GM12878 (cell line): ENCODE results near the gene SLC35C1. TPM values are rescaled to one million over a fixed set of nuclear protein-coding genes. Genes with fewer than 3 reads are reported as not detected.

ENCODE experiments used
- ATAC-seq: fragments of 200-7000 bp; cut with Tn5 transposase; 3 replicates; pipeline ENCODE4 v1.9.1; 2020; ENCODE audit warnings: mild to moderate bottlenecking, moderate library complexity
- BruUV-seq: library from RNA; stranded (reverse); fragments of 400-500 nt; replicated peaks from 2 replicates; lab custom pipeline; 2021; lab: Mats Ljungman, UMichigan
- CTCF ChIA-PET: fragments of 300-600 bp; sonication (Branson Sonifier 250); formaldehyde crosslinking; extraction: SDS; loops from one replicate; lab custom pipeline; 2021; ENCODE audit warnings: inconsistent platforms; lab: Yijun Ruan, JAX
- POLR2A ChIA-PET: fragments of 350-600 bp; formaldehyde crosslinking; extraction: SDS; loops from one replicate; lab custom pipeline; 2021; ENCODE audit warnings: inconsistent platforms; lab: Charles Lee
- RAD21 ChIA-PET: fragments of 300-600 bp; sonication (Branson Sonifier 250); formaldehyde crosslinking; loops from one replicate; lab custom pipeline; 2023; ENCODE audit warnings: antibody characterized with exemption; ENCODE audit not compliant: unreplicated experiment; lab: Charles Lee
- SMC1A ChIA-PET: fragments of 300-600 bp; sonication (Branson Sonifier 250); formaldehyde crosslinking; loops from one replicate; lab custom pipeline; 2023; ENCODE audit not compliant: unreplicated experiment, uncharacterized antibody; lab: Charles Lee
- DNase-seq: peaks from one replicate; pipeline ENCODE4 v3.0.0-alpha.2; 2011; ENCODE audit warnings: low read depth, low spot score
- FAIRE-seq: peaks from 3 replicates; lab custom pipeline; 2011; peaks lifted over from hg19 to GRCh38; lab: Jason Lieb, UNC
- H2AFZ ChIP-seq: 2 replicates; pipeline ENCODE4 v1.6.0; 2011; ENCODE audit warnings: low read depth, low read length, control low read depth; ENCODE audit not compliant: control insufficient read depth
- H3K27ac ChIP-seq: 2 replicates; pipeline ENCODE4 v1.5.1; 2011; ENCODE audit warnings: control low read depth; ENCODE audit not compliant: control insufficient read depth, insufficient read depth
- H3K27me3 ChIP-seq, 2 experiments: replicated peaks in 1 of 2; 2 replicates each; pipeline versions ENCODE4 v1.6.0 to v1.6.1; 2011; ENCODE audit warnings: low read length in 1 of 2; ENCODE audit not compliant: control insufficient read depth in 2 of 2, insufficient read depth in 2 of 2
- H3K36me3 ChIP-seq, 2 experiments: 2 replicates each; pipeline ENCODE4 v1.5.1; 2011; ENCODE audit warnings: low read length in 1 of 2; ENCODE audit not compliant: control insufficient read depth in 2 of 2, insufficient read depth in 2 of 2
- H3K4me1 ChIP-seq: 2 replicates; pipeline ENCODE4 v1.6.1; 2011; ENCODE audit warnings: mild to moderate bottlenecking, low read length, moderate library complexity, mixed read lengths; ENCODE audit not compliant: control insufficient read depth, insufficient read depth
- H3K4me2 ChIP-seq: 2 replicates; pipeline ENCODE4 v1.6.0; 2011; ENCODE audit warnings: control low read depth; ENCODE audit not compliant: control insufficient read depth, insufficient read depth
- H3K4me3 ChIP-seq: fragments of 200-600 bp; sonication (generic); 2 replicates; pipeline ENCODE4 v1.5.1; 2016
- H3K79me2 ChIP-seq: 2 replicates; pipeline ENCODE4 v1.6.0; 2011; ENCODE audit warnings: low read length; ENCODE audit not compliant: control insufficient read depth, insufficient read depth
- H3K9ac ChIP-seq: 2 replicates; pipeline ENCODE4 v1.8.0; 2011; ENCODE audit warnings: low read length, control low read depth, mixed read lengths; ENCODE audit not compliant: control insufficient read depth, insufficient read depth
- H3K9me3 ChIP-seq: replicated peaks from 3 replicates; pipeline ENCODE4 v1.5.1; 2011; ENCODE audit warnings: mild to moderate bottlenecking, low read length; ENCODE audit not compliant: control insufficient read depth, insufficient read depth
- H4K20me1 ChIP-seq: 2 replicates; pipeline ENCODE4 v1.6.0; 2011; ENCODE audit not compliant: control insufficient read depth, insufficient read depth
- BCL3 ChIP-seq: IDR thresholded peaks from 2 replicates; pipeline ENCODE4 v1.6.1; 2011; ENCODE audit warnings: borderline replicate concordance, low read depth, mild to moderate bottlenecking, moderate library complexity, low read length; ENCODE audit not compliant: insufficient read depth, poor library complexity, severe bottlenecking
- BRCA1 ChIP-seq: IDR thresholded peaks from 2 replicates; pipeline ENCODE4 v1.6.1; 2011; ENCODE audit warnings: low read depth, low read length, improper control_type of control experiment
- CEBPZ ChIP-seq: fragments of 150-350 bp; IDR thresholded peaks from 2 replicates; pipeline ENCODE4 v1.6.1; 2016; ENCODE audit warnings: low read depth, low read length
- EED ChIP-seq: sonication (generic); IDR thresholded peaks from 2 replicates; pipeline ENCODE4 v1.6.1; 2016; ENCODE audit warnings: antibody characterized with exemption, low read depth
- ESRRA ChIP-seq: IDR thresholded peaks from 2 replicates; pipeline ENCODE4 v1.6.1; 2012; ENCODE audit warnings: mild to moderate bottlenecking, low read length, improper control_type of control experiment
- IRF5 ChIP-seq: fragments of 450-650 bp; IDR thresholded peaks from 2 replicates; pipeline ENCODE4 v1.6.1; 2017; ENCODE audit warnings: borderline replicate concordance
- SIN3A ChIP-seq: IDR thresholded peaks from 2 replicates; pipeline ENCODE4 v1.6.1; 2012; ENCODE audit warnings: low read depth, low read length, improper control_type of control experiment
- SIX5 ChIP-seq: IDR thresholded peaks from 2 replicates; pipeline ENCODE4 v1.6.1; 2011; ENCODE audit warnings: mild to moderate bottlenecking, low read depth, low read length, moderate library complexity; ENCODE audit not compliant: severe bottlenecking
- SPI1 ChIP-seq: IDR thresholded peaks from 2 replicates; pipeline ENCODE4 v1.6.1; 2011; ENCODE audit warnings: low read depth, mild to moderate bottlenecking, low read length, moderate library complexity, borderline replicate concordance; ENCODE audit not compliant: insufficient read depth
- SRF ChIP-seq, 2 experiments: IDR thresholded peaks; 2 replicates each; pipeline ENCODE4 v1.6.1; 2011; ENCODE audit warnings: low read depth in 2 of 2, low read length in 2 of 2, mild to moderate bottlenecking in 1 of 2, moderate library complexity in 1 of 2
- WRNIP1 ChIP-seq: IDR thresholded peaks from 2 replicates; pipeline ENCODE4 v1.6.1; 2011; ENCODE audit warnings: low read depth, low read length, improper control_type of control experiment, borderline replicate concordance
- ZNF592 ChIP-seq: fragments of 450-650 bp; IDR thresholded peaks from 2 replicates; pipeline ENCODE4 v1.6.1; 2017; ENCODE audit warnings: mild to moderate bottlenecking, moderate library complexity
- ZZZ3 ChIP-seq: IDR thresholded peaks from 2 replicates; pipeline ENCODE4 v1.6.1; 2011; ENCODE audit warnings: low read depth; ENCODE audit not compliant: control insufficient read depth, insufficient read length
- WGBS: methylation state at CpG from one replicate; pipeline ENCODE4 v1.1.6; 2016; ENCODE audit warnings: low lambda C conversion rate; ENCODE audit not compliant: insufficient replicate concordance, insufficient coverage; ENCODE audit errors: missing lambda C conversion rate; 5-methylcytosine and 5-hydroxymethylcytosine counted together
- in situ Hi-C: fragments of 300-500 bp; cut with MboI; formaldehyde crosslinking; loops from 9 replicates; pipeline ENCODE4 v1.14.3; 2018; ENCODE audit warnings: mixed read lengths
- intact Hi-C: fragments of 100-400 bp; cut with micrococcal nuclease; formaldehyde crosslinking; loops from one replicate; pipeline ENCODE4 v1.14.2; 2022; ENCODE audit not compliant: unreplicated experiment
- polyA plus RNA-seq, 11 experiments: library from polyadenylated mRNA; depleted of rRNA in 4 of 11; unstranded in 6 of 11; stranded (reverse) in 5 of 11; fragments of >200 nt; fragmentation: Nextera tagmentation in 4 of 11; fragmentation: Illumina TruSeq in 1 of 11; extraction: Ambion mirVana in 4 of 11; extraction: Trizol in 1 of 11; gene quantifications; 1 replicate in 1 of 11; 2 replicates in 10 of 11; pipeline versions ENCODE4 v1.2.1 to v1.2.3, GENCODE V29; 2011 to 2016; ENCODE audit warnings: inconsistent platforms in 2 of 11, missing spikeins in 2 of 11, low read depth in 1 of 11
- total RNA-seq, 4 experiments: library from RNA; depleted of rRNA in 3 of 4; stranded (reverse); fragments of >200 nt in 3 of 4; fragmentation: Illumina TruSeq in 1 of 4; extraction: Trizol in 1 of 4; gene quantifications; 2 replicates each; pipeline versions ENCODE4 v1.2.1 to v1.2.3, GENCODE V29; 2013 to 2021

Gene SLC35C1
- total and polyA plus RNA-seq, 10 of the 15 experiments (the other 5 are each of a cell fraction or from before 2014, with no cell fraction given): 0.55 to 9.7 (median 4.3) TPM

GRCh38 chr11:45817191-45817590 lies 12.2 kb downstream of the SLC35C1 start:
- Histone ChIP-seq H3K4me3 (no peak overlapping the region), H3K9me3 (no peaks in the 10 kb centered on the region), H3K27ac (peak overlapping the region; percentile 53), H3K4me2 (peak overlapping the region; percentile 61), H3K4me1 (peaks cover 10% of the 10 kb centered on the region), H3K79me2 (no peaks in the 10 kb centered on the region), H2AFZ (peak overlapping the region; percentile 41), H3K27me3 (no peaks in the 10 kb centered on the region), H4K20me1 (no peaks in the 10 kb centered on the region), H3K36me3 (no peaks in the 10 kb centered on the region; a peak in 1 of 4 replicates), H3K9ac (no peak overlapping the region)
- intact Hi-C loops: no loop called here
- DNase-seq (peak; percentile 43), ATAC-seq (peak; percentile 93), FAIRE-seq (peak; percentile 93)
- ChIA-PET POLR2A (interaction anchor here (0.8 to 3.0 kb wide), 7 partner anchors 11 to 101 kb away, joined by 3 to 19 read pairs (median 4); partner anchors contain the start of genes CRY2, PEX16 and SLC35C1), CTCF (interaction anchor here (1.4 to 3.6 kb wide), 5 partner anchors 8 to 46 kb away, joined by 5 to 18 read pairs (median 7); no protein-coding TSS in a partner anchor), RAD21 (interaction anchor here (1.0 to 3.5 kb wide), 6 partner anchors 11 to 30 kb away, joined by 3 to 13 read pairs (median 4); partner anchors contain the start of gene CRY2), SMC1A (interaction anchor here (0.6 to 3.9 kb wide), 5 partner anchors 11 to 446 kb away, joined by 3 to 17 read pairs (median 6); partner anchors contain the start of gene CRY2)
- BruUV-seq: no TSS peak
- 40% methylated on average over 3 of the region's 7 CpGs for WGBS
- in situ Hi-C loops: no loop called here
- peak; percentile 92 for TF ChIP-seq SPI1
- TF ChIP-seq SIX5: no peak
- TF ChIP-seq SIN3A: no peak
- no peak for TF ChIP-seq BRCA1
- no peak; the same call in 1 of the 2 replicates for TF ChIP-seq ESRRA
- TF ChIP-seq IRF5: no peak
- TF ChIP-seq ZZZ3: no peak
- TF ChIP-seq EED: peak; percentile 31; the same call in 1 of the 2 replicates
- TF ChIP-seq ZNF592: no peak
- no peak for TF ChIP-seq BCL3
- TF ChIP-seq WRNIP1: no peak
- TF ChIP-seq SRF (IDR thresholded peaks at IDR 0.05; ENCODE audit: low read depth in 2 of 2, low read length in 2 of 2): no peak
- no peak for TF ChIP-seq CEBPZ
